ENCODE data around the gene RALGPS2. TPM values are rescaled to one million over a fixed set of nuclear protein-coding genes. Genes with fewer than 3 reads are reported as not detected.

RALGPS2 gene
- total and polyA plus RNA-seq, 12 donors = 2.5 to 36.7 (median 12.9) TPM

- intact Hi-C loops (cut with DNase I) = no loop called here
- TF ChIP-seq POLR2A (IDR thresholded peaks at IDR 0.05) (no peak), CTCF (IDR thresholded peaks at IDR 0.05) (no peak)
- Histone ChIP-seq H3K27ac (no peak overlapping the region), H3K36me3 (replicated peaks in 1 of 2) (no peaks in the 10 kb centered on the region), H3K4me1 (replicated peaks in 1 of 2) (no peaks in the 10 kb centered on the region), H3K4me3 (no peak overlapping the region), H3K27me3 (no peaks in the 10 kb centered on the region), H3K9me3 (replicated peaks in 1 of 3) (no peaks in the 10 kb centered on the region)
- DNase-seq = no peak
- 95 to 97% (median 96%) methylated on average over 2 of the region's 2 CpGs for WGBS, 4 donors
These were observed 56.7 kb downstream of the RALGPS2 start for GRCh38 chr1:178781533-178782330.

- Histone ChIP-seq H3K9me3 (replicated peaks in 1 of 3) (no peaks in the 10 kb centered on the region), H3K36me3 (replicated peaks in 1 of 2) (no peaks in the 10 kb centered on the region), H3K4me3 (no peak overlapping the region), H3K4me1 (replicated peaks in 1 of 2) (no peaks in the 10 kb centered on the region), H3K27me3 (no peaks in the 10 kb centered on the region), H3K27ac (no peak overlapping the region)
- no peak for DNase-seq
- intact Hi-C loops (cut with DNase I) = no loop called here
- TF ChIP-seq CTCF (IDR thresholded peaks at IDR 0.05) = no peak
- TF ChIP-seq POLR2A (IDR thresholded peaks at IDR 0.05) = no peak
- WGBS, 4 donors = 87 to 96% (median 91%) methylated on average over 2 of the region's 2 CpGs
These were observed 59.1 kb downstream of the RALGPS2 start for GRCh38 chr1:178784131-178784536.

GRCh38 chr1:178792394-178792793, 67.3 kb downstream of the RALGPS2 start:
- no peak overlapping the region for H3K4me3 ChIP-seq
- H3K27ac ChIP-seq = no peak overlapping the region
- H3K9me3 ChIP-seq (replicated peaks in 1 of 3) = no peaks in the 10 kb centered on the region
- intact Hi-C loops (cut with DNase I) = no loop called here
- TF ChIP-seq POLR2A (IDR thresholded peaks at IDR 0.05) (no peak), CTCF (IDR thresholded peaks at IDR 0.05) (no peak)
- 80 to 88% (median 85%) methylated on average over 3 of the region's 3 CpGs for WGBS, 4 donors
- DNase-seq = no peak
- no peaks in the 10 kb centered on the region for H3K27me3 ChIP-seq
- H3K36me3 ChIP-seq (replicated peaks in 1 of 2) = no peaks in the 10 kb centered on the region
- no peaks in the 10 kb centered on the region for H3K4me1 ChIP-seq (replicated peaks in 1 of 2)

GRCh38 chr1:178796013-178796412, 71.0 kb downstream of the RALGPS2 start:
- H3K9me3 ChIP-seq (replicated peaks in 1 of 3) = no peaks in the 10 kb centered on the region
- no peak overlapping the region for H3K4me3 ChIP-seq
- intact Hi-C loops (cut with DNase I) = no loop called here
- H3K36me3 ChIP-seq (replicated peaks in 1 of 2) = no peaks in the 10 kb centered on the region
- 92 to 95% (median 94%) methylated on average over 3 of the region's 3 CpGs for WGBS, 4 donors
- no peak for DNase-seq
- no peaks in the 10 kb centered on the region for H3K4me1 ChIP-seq (replicated peaks in 1 of 2)
- no peaks in the 10 kb centered on the region for H3K27me3 ChIP-seq
- no peak for TF ChIP-seq CTCF (IDR thresholded peaks at IDR 0.05)
- no peak for TF ChIP-seq POLR2A (IDR thresholded peaks at IDR 0.05)
- no peak overlapping the region for H3K27ac ChIP-seq

All from adrenal gland (tissue), 12 donors.